Endothelial cell of umbilical vein (primary cell): ENCODE results near the gene KRT79. TPM values are rescaled to one million over a fixed set of nuclear protein-coding genes. Genes with fewer than 3 reads are reported as not detected.

ENCODE experiments used
- BruUV-seq: library from RNA; stranded (reverse); fragments of 400-500 nt; replicated peaks from 2 replicates; lab custom pipeline; 2021; lab: Mats Ljungman, UMichigan
- CTCF ChIA-PET: fragments of 300-600, 350-600 bp; sonication (Branson Sonifier 250); formaldehyde crosslinking; loops from one replicate; lab custom pipeline; 2021; ENCODE audit warnings: antibody characterized with exemption, inconsistent platforms; lab: Charles Lee
- POLR2A ChIA-PET: fragments of 300-600, 350-600 bp; sonication (Branson Sonifier 250); formaldehyde crosslinking; loops from one replicate; lab custom pipeline; 2021; ENCODE audit warnings: antibody characterized with exemption, inconsistent platforms; lab: Charles Lee
- DNase-seq: peaks from one replicate; pipeline ENCODE4 v3.0.0-alpha.2; 2011; ENCODE audit warnings: low read depth, low spot score
- FAIRE-seq: peaks from 2 replicates; lab custom pipeline; 2011; peaks lifted over from hg19 to GRCh38; lab: Jason Lieb, UNC
- H2AFZ ChIP-seq: 2 replicates; pipeline ENCODE4 v1.6.0; 2012; ENCODE audit warnings: low read depth, low read length, control low read depth, inconsistent platforms
- H3K27ac ChIP-seq: 2 replicates; pipeline ENCODE4 v1.5.1; 2011; ENCODE audit warnings: low read depth, mild to moderate bottlenecking, control low read depth, low read length, moderate library complexity; ENCODE audit not compliant: insufficient read depth
- H3K27me3 ChIP-seq, 2 experiments: 2 replicates each; pipeline versions ENCODE4 v1.6.0 to v1.6.1; 2011; ENCODE audit warnings: low read length in 2 of 2, mixed read lengths in 1 of 2; ENCODE audit not compliant: control insufficient read depth in 2 of 2, insufficient read depth in 2 of 2
- H3K36me3 ChIP-seq, 2 experiments: 2 replicates in 1 of 2; 3 replicates in 1 of 2; pipeline ENCODE4 v1.5.1; 2011; ENCODE audit warnings: low read length in 2 of 2, mild to moderate bottlenecking in 1 of 2, moderate library complexity in 1 of 2; ENCODE audit not compliant: control insufficient read depth in 2 of 2, insufficient read depth in 2 of 2; ENCODE audit errors: extremely low read depth in 1 of 2
- H3K4me1 ChIP-seq: 3 replicates; pipeline ENCODE4 v1.5.1; 2011; ENCODE audit warnings: mild to moderate bottlenecking, low read length; ENCODE audit not compliant: control insufficient read depth, insufficient read depth; ENCODE audit errors: extremely low read depth
- H3K4me2 ChIP-seq: 2 replicates; pipeline ENCODE4 v1.6.1; 2011; ENCODE audit warnings: low read length, control low read depth, mixed read lengths; ENCODE audit not compliant: insufficient read depth
- H3K4me3 ChIP-seq, 3 experiments: fragments of 200-600 bp in 1 of 3; sonication (generic), shearing (Covaris generic) in 1 of 3; replicated peaks in 1 of 3; 2 replicates each; pipeline ENCODE4 v1.5.1; 2011 to 2016; ENCODE audit warnings: control low read depth in 3 of 3, low read length in 3 of 3, mild to moderate bottlenecking in 2 of 3, inconsistent platforms in 1 of 3, low read depth in 1 of 3, moderate library complexity in 1 of 3; ENCODE audit not compliant: insufficient read depth in 1 of 3
- H3K79me2 ChIP-seq: 2 replicates; pipeline ENCODE4 v1.6.0; 2012; ENCODE audit warnings: low read length, inconsistent platforms; ENCODE audit not compliant: control insufficient read depth, insufficient read depth
- H3K9ac ChIP-seq: replicated peaks from 2 replicates; pipeline ENCODE3; 2011; ENCODE audit warnings: low read length, control low read depth; ENCODE audit not compliant: insufficient read depth; ENCODE audit errors: extremely low read depth
- H3K9me1 ChIP-seq: replicated peaks from 3 replicates; pipeline ENCODE4 v1.6.0; 2011; ENCODE audit warnings: mild to moderate bottlenecking, low read length; ENCODE audit not compliant: control insufficient read depth, insufficient read depth; ENCODE audit errors: extremely low read depth
- H3K9me3 ChIP-seq: replicated peaks from 2 replicates; pipeline ENCODE4 v1.5.1; 2012; ENCODE audit warnings: low read length, inconsistent platforms; ENCODE audit not compliant: control insufficient read depth, insufficient read depth
- H4K20me1 ChIP-seq: replicated peaks from 2 replicates; pipeline ENCODE3; 2011; ENCODE audit warnings: mild to moderate bottlenecking, low read length; ENCODE audit not compliant: control insufficient read depth, insufficient read depth; ENCODE audit errors: extremely low read depth
- EZH2 ChIP-seq: IDR thresholded peaks from 2 replicates; pipeline ENCODE4 v1.6.1; 2012; ENCODE audit warnings: borderline replicate concordance, low read depth, mild to moderate bottlenecking, moderate library complexity, low read length, inconsistent platforms; ENCODE audit not compliant: severe bottlenecking
- FOS ChIP-seq: IDR thresholded peaks from 2 replicates; pipeline ENCODE4 v1.6.1; 2011; ENCODE audit warnings: mild to moderate bottlenecking, low read length, moderate library complexity, borderline replicate concordance; ENCODE audit not compliant: insufficient read depth
- GATA2 ChIP-seq: IDR thresholded peaks from 2 replicates; pipeline ENCODE4 v1.7.0; 2011; ENCODE audit warnings: low read depth, mild to moderate bottlenecking, moderate library complexity, mixed read lengths, low read length; ENCODE audit not compliant: insufficient read length, insufficient read depth
- JUN ChIP-seq: IDR thresholded peaks from 2 replicates; pipeline ENCODE4 v1.6.1; 2011; ENCODE audit warnings: borderline replicate concordance, low read depth; ENCODE audit not compliant: insufficient read length, insufficient read depth
- MAX ChIP-seq: IDR thresholded peaks from 2 replicates; pipeline ENCODE4 v1.6.1; 2011; ENCODE audit not compliant: insufficient read depth, insufficient read length
- MYC ChIP-seq: IDR thresholded peaks from one replicate; pipeline ENCODE4 v1.6.1; 2011; ENCODE audit warnings: mild to moderate bottlenecking, low read depth, low read length
- POLR2A ChIP-seq: IDR thresholded peaks from 2 replicates; pipeline ENCODE4 v1.6.1; 2012; ENCODE audit warnings: low read depth, mild to moderate bottlenecking, control low read depth, low read length
- POLR2AphosphoS5 ChIP-seq: IDR thresholded peaks from 2 replicates; pipeline ENCODE4 v1.6.1; 2012; ENCODE audit warnings: low read depth, mild to moderate bottlenecking, control low read depth, low read length, moderate library complexity; ENCODE audit not compliant: insufficient read depth
- dilution Hi-C: fragments of 300-500 bp; cut with MboI; formaldehyde crosslinking; loops from one replicate; pipeline ENCODE4 v1.15.0; 2019; ENCODE audit warnings: low sequenced_read_pairs; ENCODE audit not compliant: extremely low pct_ligation_motif_present
- intact Hi-C: fragments of 100-400 bp; cut with micrococcal nuclease; formaldehyde crosslinking; loops from one replicate; pipeline ENCODE4 v1.10.0; 2022
- polyA plus RNA-seq, 4 experiments: library from polyadenylated mRNA; depleted of rRNA in 3 of 4; stranded (reverse) in 3 of 4; unstranded in 1 of 4; fragments of >200 nt; gene quantifications; 2 replicates each; pipeline versions ENCODE4 v1.2.1 to v1.2.3, GENCODE V29; 2011 to 2012; ENCODE audit warnings: missing spikeins in 1 of 4
- total RNA-seq: library from RNA; stranded (reverse); gene quantifications from 2 replicates; pipeline ENCODE4 v1.2.3, GENCODE V29; 2021
- TF ChIP-seq, protein P1 (sequence below), 2 donors: IDR thresholded peaks; 1 replicate in 1 of 2; 2 replicates in 1 of 2; pipeline ENCODE4 v1.5.1; 2011; ENCODE audit warnings: low read length in 2 of 2, mild to moderate bottlenecking in 2 of 2, moderate library complexity in 2 of 2, control low read depth in 1 of 2, inconsistent platforms in 1 of 2, low read depth in 1 of 2; ENCODE audit not compliant: insufficient read depth in 1 of 2; ENCODE audit errors: extremely low read depth in 1 of 2

KRT79 gene
- total and polyA plus RNA-seq, 2 donors (not counting 3 experiments of a cell fraction or from before 2014, with no cell fraction given) = not detected

DNA sequence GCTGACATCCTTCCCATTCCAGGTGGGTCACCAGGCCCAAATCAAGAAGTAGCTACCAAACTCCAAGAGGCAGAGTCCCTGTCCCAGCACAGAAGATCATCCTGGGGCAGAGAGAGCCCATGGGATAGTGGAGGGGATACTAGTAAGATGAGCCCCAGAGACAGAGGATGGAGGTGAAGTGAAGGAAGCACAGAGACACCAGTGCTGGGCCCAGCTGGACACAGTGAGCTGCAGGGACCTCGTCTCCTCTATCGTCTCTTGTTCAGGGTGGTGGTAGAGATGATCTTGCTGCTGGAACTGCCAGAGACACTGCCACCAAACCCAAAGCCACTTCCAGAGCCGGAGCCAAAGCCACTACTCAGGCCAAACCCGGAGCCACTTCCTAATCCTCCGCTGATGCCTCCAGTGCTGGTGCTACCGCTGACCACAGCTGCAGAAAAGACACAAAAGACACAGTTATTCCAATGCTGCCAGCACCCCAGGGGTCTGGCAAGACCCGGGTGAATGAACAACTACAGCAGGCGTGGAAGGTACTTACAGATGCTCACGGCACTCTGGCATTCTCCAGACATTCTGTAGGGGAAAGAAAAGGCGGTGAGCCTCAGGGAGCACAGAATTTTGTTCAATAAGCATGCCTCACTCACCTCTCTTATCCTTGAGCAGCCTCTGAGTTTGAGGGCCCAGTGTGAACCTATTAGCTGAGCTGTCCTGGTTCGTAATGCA lies 27.1 kb downstream of the KRT79 start:
- H3K4me2 ChIP-seq = no peak overlapping the region
- no peak overlapping the region for H2AFZ ChIP-seq
- H3K27ac ChIP-seq = no peak overlapping the region
- ChIA-PET POLR2A (no interaction called here), CTCF (interaction anchor here (1.6 kb wide), 1 partner anchor 528 kb away, joined by 5 read pairs; no protein-coding TSS in a partner anchor)
- DNase-seq (no peak), FAIRE-seq (no peak)
- intact Hi-C loops (no loop called here), dilution Hi-C loops (no loop called here)
- H3K27me3 ChIP-seq = no peaks in the 10 kb centered on the region
- TF ChIP-seq POLR2A (no peak), MYC (no peak), EZH2 (no peak), GATA2 (no peak), FOS (no peak), MAX (no peak), POLR2AphosphoS5 (no peak), JUN (no peak)
- TF ChIP-seq, protein P1, sequence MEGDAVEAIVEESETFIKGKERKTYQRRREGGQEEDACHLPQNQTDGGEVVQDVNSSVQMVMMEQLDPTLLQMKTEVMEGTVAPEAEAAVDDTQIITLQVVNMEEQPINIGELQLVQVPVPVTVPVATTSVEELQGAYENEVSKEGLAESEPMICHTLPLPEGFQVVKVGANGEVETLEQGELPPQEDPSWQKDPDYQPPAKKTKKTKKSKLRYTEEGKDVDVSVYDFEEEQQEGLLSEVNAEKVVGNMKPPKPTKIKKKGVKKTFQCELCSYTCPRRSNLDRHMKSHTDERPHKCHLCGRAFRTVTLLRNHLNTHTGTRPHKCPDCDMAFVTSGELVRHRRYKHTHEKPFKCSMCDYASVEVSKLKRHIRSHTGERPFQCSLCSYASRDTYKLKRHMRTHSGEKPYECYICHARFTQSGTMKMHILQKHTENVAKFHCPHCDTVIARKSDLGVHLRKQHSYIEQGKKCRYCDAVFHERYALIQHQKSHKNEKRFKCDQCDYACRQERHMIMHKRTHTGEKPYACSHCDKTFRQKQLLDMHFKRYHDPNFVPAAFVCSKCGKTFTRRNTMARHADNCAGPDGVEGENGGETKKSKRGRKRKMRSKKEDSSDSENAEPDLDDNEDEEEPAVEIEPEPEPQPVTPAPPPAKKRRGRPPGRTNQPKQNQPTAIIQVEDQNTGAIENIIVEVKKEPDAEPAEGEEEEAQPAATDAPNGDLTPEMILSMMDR (IDR thresholded peaks at IDR 0.05; ENCODE audit: extremely low read depth in 1 of 2, insufficient read depth in 1 of 2, low read depth in 1 of 2, low read length in 2 of 2) = no peak
- H3K9me3 ChIP-seq = no peaks in the 10 kb centered on the region
- no peak overlapping the region for H3K9ac ChIP-seq
- no TSS peak for BruUV-seq
- H3K4me3 ChIP-seq = no peak overlapping the region
- H3K79me2 ChIP-seq = no peaks in the 10 kb centered on the region
- H3K4me1 ChIP-seq = no peaks in the 10 kb centered on the region
- H3K9me1 ChIP-seq = no peaks in the 10 kb centered on the region
- H4K20me1 ChIP-seq = no peaks in the 10 kb centered on the region
- H3K36me3 ChIP-seq = no peaks in the 10 kb centered on the region
